D341Med (cell line): ENCODE results near the gene MYOZ2.

Experiments
- DNase-seq: peaks from one replicate; pipeline ENCODE4 v3.0.0; 2012; ENCODE audit warnings: low spot score

MYOZ2 gene

DNA sequence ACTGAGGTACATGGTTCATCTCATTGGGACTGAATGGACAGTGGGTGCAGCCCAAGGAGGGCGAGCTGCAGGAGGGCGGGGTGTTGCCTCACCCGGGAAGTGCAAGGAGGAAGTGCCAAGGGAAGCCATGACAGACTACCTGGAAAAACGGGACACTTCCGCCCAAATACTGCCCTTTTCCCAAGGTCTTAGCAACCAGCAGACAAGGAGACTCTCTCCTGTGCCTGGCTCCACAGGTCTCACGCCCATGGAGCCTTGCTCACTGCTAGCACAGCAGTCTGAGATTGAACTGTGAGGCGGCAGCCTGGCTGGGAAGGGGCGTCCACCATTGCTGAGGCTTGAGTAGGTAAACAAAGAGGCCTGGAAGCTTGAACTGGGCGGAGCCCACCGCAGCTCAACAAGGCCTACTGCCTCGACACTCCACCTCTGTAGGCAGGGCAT is 62.2 kb downstream of the MYOZ2 start:
- DNase-seq, result no peak

DNA sequence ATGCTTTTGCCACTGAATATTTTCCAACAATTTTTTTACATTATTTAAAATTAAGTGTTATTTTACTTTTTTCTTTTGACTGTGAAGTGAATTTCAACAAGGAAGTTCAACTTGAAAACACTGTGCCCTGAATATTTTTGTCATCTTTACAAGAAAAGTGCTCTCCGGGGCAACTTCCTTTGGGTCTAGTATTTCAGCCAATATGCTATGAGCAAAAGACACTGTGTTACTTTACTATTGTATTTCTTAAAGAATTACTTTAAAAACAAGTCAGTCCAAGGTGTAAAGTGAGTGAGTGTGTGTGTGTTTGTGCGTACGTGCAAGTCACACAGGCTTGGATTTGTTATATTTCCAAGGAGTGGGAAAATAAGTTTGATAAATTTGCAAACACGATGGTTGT is 69.3 kb downstream of the MYOZ2 start:
- no peak for DNase-seq

DNA sequence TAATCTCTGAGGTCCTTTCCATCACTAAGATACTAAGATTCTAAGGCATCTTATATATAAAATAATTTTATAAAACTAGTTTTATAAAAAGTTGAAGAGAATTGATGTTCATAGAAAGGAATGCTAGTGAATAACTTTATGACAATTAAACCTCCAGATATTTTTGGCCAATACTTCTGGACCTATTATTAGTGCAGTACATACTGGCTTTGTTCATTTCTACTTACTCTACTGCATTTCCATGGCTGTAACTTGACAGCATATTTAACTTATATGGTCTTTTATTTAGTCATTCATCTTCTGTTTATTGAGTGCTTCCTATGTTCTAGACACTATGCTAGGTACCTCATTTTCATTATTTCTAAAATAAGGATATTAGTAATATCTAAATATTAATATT is 70.1 kb downstream of the MYOZ2 start:
- DNase-seq, result no peak

DNA sequence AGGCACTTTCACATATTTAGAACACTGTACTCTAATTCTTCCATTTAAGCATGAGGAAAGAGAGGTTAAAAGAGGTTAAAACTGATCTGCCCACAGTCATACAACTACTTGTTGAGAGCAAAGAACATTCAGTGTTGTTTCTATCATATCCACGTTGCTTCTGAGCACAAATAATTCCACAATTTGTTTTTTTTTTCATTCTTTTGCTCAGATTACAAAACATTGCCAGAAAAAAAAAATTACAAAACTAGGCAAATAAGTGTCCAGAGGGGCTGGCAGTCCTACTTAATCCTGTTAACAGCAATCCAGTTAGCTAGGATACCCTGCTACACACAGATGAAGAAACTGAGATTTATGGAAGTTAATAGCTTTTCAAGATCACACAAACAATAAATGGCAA is 70.5 kb downstream of the MYOZ2 start:
- no peak for DNase-seq

DNA sequence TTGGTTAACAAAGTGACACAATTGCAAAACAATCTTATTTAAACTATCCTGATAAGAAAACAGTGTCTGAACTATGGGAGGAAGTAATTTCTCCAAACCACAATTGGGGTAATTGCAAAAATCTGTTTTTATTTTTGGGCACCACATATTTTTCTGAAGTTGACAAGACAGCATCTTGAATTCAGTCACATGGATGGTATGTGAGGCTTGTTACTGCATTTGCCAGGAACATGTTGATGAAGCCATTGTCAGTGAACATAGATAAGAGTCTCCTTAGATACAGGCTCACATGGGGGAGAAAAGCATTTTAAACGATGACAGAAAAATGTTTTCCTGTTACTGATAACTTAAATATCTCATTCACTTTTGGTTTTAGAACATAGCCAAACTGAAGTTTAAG is 71.4 kb downstream of the MYOZ2 start:
- DNase-seq, result no peak

DNA sequence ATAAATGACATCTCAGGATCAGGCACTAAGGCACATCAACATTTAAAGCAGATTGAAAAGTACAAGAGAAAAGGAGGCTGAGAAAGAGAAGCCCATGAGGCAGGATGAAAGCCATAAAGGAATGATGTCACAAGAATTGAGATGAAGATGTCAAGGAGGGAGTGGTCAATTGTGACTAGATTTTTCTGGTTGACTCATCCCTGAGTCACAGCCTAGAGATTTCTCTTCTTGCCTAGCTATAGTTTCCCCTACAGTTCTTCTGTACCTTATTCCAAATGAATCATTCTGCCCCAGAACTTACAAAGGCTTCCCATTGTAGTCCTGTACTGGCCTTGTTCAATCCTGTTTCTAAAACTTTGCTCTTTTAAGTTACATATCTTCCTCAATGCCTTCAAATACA is 73.4 kb downstream of the MYOZ2 start:
- DNase-seq, result no peak

DNA sequence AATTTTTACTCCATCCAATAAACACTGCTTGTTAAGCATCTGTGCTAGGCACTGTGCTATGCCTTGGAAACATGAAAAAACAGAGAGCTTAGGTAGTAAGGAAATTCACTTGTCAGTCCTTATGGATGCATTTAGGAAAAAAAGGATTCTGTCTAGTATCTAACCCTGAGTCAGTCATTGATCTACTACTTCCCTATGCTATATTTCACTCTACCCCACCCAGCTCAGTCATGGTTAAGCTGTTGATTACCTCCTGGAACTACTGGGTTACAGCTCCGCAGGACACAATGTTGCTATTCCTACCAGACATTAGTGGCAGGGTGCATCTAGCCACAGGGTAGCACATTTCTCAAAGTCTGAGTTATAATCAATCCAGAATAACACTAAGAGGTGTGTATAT is 74.0 kb downstream of the MYOZ2 start:
- DNase-seq, result no peak

DNA sequence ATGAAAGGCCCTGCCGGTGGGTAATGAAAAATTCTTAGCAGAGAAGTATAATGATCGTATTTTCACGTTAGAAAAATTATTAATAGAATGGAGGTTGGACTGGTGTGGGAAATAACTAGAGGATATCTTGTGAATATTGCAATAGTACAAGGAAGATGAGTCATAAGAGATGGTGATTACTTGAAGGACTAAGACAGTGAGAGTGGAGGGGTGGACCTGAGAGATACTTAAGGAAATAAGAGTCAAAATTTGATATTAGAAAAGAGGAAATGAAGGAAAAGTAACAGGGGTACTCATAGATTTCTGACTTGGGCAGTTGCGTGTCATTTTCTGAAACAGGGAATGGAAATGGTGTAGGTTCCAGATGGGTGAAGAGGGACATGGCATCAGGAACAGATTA is 75.1 kb downstream of the MYOZ2 start:
- DNase-seq, result no peak

DNA sequence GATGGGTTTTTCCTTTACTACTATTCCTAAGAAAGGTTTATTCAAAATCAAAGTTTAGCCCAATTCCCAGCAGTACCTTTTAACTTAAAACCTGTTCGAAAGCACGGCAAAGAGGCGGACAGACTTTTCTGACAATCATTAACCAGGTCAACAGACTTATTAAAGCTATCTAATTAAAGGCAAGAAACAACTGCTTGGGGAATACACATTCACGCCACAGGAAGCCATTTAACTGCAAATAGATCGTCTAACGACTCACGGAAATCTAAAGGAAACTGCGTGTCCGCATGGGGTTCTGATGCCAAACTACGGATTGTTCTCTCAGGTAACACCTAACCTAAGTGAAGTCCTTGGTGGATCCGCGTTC is 76.2 kb downstream of the MYOZ2 start:
- no peak for DNase-seq

DNA sequence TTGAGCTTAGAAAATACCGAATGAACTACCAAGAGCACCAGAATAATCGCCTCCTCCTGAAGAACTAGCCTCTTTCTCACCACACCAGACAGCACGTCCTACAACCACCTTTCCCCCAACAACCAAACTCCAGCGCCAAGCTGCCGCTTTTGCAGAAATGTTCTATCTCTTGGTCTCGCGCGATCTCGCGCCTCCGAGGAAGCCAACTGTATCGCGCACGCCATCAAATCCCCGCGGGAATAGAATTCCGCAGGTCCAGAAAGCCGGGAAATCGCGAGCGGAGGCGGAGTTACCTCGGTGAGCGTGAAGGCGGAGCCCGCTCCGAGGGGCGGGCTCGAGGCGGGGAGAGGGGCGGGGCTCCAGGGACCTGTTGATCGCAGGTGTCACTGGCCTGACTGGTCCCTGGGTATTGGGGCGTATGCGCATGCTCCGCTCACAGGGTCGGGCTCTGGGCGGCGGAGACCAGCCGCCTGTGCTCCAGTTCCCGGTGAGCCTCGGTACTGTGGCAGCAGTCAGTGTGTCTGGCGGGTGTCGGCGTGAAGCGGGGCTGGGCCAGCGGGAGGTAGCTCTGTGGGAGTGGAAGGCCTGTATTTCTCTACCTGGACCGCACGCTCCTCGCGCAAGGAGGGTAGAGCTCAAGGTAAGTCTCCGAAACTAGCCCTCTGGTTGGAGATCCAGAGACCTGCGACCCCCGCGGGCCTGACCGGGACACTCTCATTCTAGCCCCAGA is 76.8 kb downstream of the MYOZ2 start, which contains the start of gene USP53:
TSS of gene USP53 (plus strand) at position 480 of the 730 bp plus-strand sequence. CDS start 27,047 bp downstream, outside the sequence.
- DNase-seq, result peak; percentile 99

DNA sequence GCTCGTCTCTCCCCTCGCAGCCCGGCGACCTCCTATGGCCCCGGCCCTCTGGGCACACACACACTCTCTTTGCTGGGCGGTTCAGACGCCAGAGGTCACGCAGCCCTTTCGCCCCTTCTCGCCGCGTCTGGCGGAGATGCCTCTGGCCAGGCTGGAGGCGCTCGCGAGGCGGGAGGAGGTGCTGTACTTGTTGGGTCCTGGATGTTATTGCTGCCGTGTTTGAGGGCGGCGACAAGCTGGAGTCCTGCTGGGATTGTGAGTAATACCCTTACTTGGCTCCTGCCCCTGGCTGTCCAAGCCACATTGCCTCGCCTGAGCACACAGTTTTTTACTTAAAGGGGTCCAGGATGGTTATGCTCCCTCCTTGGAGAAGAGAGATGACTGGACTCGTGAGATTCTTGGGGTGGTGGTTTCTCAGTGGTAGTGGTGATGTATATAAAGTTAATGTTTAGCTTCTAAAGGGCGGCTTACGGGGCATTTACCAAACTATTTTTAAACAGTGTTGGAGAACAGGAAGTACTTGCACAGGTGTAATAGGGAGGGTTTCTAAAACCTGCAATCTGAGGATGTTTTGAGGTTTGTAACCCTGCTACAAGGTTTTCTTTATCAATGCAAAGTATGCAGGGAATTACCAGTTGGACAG is 77.5 kb downstream of the MYOZ2 start:
- DNase-seq, result peak; percentile 79

DNA sequence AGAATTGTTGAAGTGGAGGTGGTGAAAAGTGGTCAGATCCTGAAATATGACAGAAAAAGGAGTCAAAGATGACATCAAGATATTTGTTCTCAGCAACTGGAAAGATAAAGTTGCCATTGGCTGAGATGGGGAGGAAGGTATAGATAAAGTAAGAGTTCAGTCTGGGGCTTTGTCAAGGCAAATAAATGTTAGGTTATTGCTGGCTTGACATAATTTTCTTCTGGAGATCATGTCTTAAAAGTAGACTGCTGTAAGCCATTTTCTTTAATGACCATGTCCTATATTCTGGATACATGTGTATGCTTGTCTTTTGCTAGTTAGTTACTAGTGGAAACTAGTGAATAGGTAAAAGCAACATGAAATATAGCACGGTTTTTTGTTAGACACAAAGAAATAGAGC is 82.5 kb downstream of the MYOZ2 start:
- no peak for DNase-seq

DNA sequence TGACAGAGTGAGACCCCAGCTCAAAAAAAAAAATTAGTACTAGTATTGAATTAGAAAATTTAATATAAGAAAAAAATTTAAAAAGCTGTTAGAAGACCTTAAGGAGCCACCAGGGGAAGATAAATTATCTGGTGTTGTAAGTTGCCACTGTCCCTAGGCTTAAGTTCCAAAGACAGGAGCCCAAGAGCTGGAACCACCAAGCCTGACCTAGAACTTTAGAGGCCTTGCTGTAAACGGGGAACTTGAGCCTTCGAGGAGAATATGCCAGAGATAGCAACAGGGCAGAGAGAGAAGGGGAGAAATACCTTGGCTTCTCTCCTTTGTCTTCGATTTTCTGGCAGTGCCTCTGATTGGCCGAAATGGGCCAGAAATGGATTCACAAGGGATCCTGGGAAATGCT is 85.8 kb downstream of the MYOZ2 start:
- no peak for DNase-seq

DNA sequence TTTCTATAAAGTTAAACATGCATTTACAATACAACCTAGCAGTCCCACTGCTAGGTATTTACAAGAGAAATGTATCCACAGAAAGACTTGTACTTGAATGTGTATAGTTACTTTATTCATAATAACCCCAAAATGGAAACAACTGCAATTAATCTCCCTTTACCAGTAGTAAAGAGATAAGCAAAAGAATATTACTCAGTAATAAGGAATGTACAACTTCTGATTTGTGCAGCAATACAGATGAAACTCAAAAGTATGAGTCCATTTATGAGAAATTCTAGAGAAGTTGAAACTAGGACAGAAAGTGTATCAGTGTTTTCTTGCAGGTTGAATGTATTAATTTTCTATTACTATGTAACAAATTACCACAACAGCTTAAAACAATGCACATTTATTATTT is 92.1 kb downstream of the MYOZ2 start:
- DNase-seq, result no peak

DNA sequence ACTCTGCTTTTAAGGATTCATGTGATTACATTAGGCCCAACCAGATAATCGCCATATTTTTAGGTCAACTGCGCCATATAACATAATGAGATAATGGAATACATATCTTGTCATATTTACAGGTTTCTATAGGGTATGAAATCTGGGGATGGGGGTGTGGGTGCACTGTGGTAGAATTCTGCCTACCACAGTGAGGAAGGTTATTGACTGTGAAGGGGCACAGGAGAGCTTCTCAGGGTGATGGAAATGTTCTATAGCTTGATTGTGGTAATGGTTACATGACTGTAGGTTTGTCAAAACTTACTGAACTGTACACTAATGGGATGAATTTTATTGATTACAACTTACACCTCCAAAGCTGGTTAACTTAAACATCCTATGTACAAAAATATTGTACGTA is 92.8 kb downstream of the MYOZ2 start:
- DNase-seq, result no peak

DNA sequence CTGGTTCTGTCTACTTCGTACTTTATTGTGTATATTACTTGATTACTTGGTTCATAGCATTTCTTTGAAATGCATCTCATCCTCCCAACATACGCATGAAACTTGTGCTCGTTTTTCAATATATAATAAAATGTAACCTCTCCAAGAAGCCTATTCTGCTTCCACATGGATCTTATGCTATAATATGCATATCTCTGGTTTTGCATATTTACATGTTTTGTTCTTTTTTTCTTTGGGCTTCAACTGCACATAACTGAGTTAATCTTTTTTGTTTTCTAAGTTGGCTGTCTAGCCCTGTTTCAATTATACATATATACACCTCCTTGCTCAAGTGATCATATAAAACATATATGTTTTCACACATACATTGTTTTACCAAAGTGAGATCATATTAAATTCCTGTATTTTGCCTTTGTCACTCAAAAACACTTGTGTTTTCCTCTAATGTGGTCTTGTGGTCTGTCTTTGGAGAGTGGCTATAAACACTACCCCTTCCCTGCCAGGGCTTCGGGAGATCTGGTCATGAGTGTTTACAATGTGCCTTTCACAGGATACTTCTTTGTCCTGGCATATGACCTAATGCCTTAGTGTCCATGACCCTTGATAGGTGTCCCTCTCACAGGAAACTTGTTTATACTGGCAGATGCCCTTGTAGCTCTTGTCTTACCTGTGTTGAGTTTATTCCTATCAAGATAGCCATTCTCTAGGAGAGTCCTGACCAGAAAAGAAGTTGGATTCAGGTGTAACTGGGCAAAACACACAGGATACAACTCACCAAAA is 94.5 kb downstream of the MYOZ2 start:
- no peak for DNase-seq

DNA sequence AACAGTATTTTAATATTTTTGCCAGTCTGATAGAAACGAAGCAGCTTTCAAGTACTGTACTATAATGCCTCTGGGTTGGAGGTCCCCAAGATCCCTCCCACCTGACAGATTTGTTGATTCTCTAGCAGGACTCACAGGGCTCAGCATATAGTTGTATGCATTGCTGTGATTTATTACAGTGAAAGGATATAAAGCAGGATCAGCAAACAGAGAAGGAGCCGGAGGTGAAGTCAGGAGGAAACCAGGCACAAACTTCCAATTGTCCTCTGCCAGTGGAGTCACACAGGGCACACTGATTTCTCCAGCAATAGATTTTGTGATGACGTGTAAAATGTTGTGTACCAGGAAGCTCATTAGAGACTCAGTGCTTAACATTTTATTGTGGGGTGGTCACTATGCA is 95.9 kb downstream of the MYOZ2 start:
- no peak for DNase-seq

DNA sequence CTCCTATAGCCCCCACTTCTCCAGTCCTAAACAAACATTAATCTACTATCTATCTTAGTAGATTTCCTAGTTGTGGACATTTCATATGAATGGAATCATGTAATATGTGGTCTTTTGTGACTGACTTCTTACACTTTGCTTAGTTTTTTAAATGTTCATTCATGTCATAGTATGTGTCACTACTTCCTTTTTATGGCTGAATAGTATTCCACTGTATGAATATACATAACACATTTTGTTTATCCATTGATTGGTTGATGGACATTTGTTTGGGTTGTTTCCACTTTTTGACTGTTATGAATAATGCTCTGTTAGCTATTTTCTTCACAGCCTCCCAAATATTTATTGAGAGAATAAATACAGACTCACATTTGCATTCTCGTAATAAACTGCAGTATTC is 96.7 kb downstream of the MYOZ2 start:
- no peak for DNase-seq

DNA sequence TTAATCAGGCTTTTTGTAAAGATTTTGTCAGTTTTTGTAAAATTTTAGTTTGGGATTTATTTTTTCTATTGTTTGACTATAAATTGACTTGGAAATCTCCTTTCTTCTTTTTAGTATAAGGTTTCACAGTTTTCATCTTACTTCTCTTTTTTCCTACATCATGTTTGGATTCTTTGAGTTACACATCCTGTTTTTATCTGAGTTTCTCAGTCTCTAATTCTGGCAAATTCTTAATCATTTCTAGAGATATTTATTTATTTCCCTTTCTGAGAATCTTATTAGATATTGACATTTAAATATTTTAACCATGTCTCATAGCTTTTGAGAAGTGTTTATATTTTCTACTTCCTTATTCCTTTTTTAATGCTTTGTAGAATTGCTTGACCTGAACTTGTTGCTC is 97.6 kb downstream of the MYOZ2 start:
- no peak for DNase-seq

DNA sequence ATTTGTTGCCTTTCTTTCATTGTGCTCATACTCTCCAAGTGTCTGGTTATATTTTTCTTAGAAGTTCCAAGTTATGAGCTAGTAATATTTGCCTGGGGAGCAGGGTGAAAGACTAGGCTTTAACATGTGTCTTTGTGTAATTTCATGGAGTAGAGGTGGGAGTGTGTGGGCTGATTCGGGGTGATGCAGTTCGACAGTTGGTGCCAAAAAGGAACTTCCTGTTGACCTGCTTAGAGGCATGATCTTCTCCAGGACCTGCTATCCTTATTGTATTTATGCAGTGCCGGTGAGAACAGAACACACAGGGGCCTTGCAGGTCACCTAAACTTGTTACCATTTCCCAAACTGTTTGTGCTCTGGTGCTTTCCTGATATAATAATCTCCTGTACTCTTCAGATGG is 98.1 kb downstream of the MYOZ2 start:
- no peak for DNase-seq

DNA sequence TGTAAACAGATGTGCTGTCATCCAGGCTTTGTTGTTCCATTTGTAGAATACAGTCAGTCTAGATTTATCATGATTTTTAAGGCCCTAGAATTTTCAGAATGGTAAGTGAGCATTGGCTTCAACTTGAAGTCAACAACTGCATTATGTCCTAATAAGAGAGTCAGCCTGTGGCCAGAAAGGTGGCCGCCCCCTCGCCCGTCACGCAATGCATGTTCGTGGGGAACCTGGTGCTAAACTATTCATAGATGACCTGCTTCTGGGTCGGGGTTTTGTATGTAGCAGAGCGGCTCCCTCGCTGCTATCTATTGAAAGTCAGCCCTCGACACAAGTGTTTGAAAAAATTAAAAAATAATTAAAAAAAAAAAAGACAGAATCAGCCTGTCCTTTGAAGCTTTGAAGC is 101.6 kb downstream of the MYOZ2 start:
- DNase-seq, result no peak
